ENCODE data around the gene MAP1A. TPM values are rescaled to one million over a fixed set of nuclear protein-coding genes. Genes with fewer than 3 reads are reported as not detected.
"Not testable (repeated sequence)": the region's sequence is repeated elsewhere in the genome, so short reads cannot be mapped to it uniquely, and the experiment has no call there.

Gene MAP1A
- total RNA-seq, 1 donor from 2014 or later, result 21.4 TPM

DNA sequence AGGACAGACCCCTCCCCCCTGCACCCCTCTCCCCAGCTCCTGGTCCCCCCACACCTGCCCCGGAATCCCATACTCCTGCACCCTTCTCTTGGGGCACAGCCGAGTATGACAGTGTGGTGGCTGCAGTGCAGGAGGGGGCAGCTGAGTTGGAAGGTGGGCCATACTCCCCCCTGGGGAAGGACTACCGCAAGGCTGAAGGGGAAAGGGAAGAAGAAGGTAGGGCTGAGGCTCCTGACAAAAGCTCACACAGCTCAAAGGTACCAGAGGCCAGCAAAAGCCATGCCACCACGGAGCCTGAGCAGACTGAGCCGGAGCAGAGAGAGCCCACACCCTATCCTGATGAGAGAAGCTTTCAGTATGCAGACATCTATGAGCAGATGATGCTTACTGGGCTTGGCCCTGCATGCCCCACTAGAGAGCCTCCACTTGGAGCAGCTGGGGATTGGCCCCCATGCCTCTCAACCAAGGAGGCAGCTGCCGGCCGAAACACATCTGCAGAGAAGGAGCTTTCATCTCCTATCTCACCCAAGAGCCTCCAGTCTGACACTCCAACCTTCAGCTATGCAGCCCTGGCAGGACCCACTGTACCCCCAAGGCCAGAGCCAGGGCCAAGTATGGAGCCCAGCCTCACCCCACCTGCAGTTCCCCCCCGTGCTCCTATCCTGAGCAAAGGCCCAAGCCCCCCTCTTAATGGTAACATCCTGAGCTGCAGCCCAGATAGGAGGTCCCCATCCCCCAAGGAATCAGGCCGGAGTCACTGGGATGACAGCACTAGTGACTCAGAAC lies 9.8 kb downstream of the MAP1A start:
- intact Hi-C loops (cut with DNase I), result no loop called here
- ATAC-seq (no peak), DNase-seq (ENCODE audit: missing footprints) (no peak)

DNA sequence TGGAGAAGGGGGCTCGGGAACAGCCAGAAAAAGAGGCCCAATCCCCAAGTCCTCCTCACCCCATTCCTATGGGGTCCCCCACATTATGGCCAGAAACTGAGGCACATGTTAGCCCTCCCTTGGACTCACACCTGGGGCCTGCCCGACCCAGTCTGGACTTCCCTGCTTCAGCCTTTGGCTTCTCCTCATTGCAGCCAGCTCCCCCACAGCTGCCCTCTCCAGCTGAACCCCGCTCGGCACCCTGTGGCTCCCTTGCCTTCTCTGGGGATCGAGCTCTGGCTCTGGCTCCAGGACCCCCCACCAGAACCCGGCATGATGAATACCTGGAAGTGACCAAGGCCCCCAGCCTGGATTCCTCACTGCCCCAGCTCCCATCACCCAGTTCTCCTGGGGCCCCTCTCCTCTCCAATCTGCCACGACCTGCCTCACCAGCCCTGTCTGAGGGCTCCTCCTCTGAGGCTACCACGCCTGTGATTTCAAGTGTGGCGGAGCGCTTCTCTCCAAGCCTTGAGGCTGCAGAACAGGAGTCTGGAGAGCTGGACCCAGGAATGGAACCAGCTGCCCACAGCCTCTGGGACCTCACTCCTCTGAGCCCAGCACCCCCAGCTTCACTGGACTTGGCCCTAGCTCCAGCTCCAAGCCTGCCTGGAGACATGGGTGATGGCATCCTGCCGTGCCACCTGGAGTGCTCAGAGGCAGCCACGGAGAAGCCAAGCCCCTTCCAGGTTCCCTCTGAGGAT lies 10.6 kb downstream of the MAP1A start:
- DNase-seq (ENCODE audit: missing footprints) (no peak), ATAC-seq (no peak)
- intact Hi-C loops (cut with DNase I), result no loop called here

DNA sequence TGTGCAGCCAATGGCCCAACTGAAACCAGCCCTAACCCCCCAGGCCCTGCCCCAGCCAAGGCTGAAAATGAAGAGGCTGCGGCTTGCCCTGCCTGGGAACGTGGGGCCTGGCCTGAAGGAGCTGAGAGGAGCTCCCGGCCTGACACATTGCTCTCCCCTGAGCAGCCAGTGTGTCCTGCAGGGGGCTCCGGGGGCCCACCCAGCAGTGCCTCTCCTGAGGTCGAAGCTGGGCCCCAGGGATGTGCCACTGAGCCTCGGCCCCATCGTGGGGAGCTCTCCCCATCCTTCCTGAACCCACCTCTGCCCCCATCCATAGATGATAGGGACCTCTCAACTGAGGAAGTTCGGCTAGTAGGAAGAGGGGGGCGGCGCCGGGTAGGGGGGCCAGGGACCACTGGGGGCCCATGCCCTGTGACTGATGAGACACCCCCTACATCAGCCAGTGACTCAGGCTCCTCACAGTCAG lies 11.2 kb downstream of the MAP1A start:
- DNase-seq (ENCODE audit: missing footprints), result no peak
- intact Hi-C loops (cut with DNase I), result no loop called here
- no peak for ATAC-seq

DNA sequence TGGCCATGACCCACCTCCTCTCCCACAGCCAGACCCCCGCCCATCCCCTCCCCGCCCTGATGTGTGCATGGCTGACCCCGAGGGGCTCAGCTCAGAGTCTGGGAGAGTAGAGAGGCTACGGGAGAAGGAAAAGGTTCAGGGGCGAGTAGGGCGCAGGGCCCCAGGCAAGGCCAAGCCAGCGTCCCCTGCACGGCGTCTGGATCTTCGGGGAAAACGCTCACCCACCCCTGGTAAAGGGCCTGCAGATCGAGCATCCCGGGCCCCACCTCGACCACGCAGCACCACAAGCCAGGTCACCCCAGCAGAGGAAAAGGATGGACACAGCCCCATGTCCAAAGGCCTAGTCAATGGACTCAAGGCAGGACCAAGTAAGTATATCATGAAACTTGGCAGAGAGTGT lies 11.7 kb downstream of the MAP1A start:
- no peak for ATAC-seq
- DNase-seq (ENCODE audit: missing footprints), result no peak
- intact Hi-C loops (cut with DNase I), result no loop called here

DNA sequence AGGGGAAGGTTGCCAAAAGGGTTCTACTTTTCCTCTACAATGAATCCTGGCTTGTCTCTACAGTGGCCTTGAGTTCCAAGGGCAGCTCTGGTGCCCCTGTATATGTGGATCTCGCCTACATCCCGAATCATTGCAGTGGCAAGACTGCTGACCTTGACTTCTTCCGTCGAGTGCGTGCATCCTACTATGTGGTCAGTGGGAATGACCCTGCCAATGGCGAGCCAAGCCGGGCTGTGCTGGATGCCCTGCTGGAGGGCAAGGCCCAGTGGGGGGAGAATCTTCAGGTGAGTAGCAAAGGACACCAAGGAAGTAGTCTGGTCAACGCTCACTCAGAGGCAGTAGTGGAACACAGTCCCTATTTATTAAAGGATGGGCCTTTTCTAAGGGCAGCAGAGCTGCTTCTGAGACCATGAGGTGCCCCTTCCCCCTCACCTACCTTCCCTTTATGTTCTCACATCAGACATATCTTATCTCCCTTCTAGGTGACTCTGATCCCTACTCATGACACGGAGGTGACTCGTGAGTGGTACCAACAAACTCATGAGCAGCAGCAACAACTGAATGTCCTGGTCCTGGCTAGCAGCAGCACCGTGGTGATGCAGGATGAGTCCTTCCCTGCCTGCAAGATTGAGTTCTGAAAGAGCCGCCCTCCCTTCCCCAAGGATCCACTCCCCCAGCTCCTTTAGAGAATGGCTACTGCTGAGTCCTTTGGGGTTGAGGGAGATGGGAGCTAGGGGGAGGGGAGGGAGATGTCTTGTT lies 12.4 kb downstream of the MAP1A start:
- DNase-seq (ENCODE audit: missing footprints) (no peak), ATAC-seq (no peak)

DNA sequence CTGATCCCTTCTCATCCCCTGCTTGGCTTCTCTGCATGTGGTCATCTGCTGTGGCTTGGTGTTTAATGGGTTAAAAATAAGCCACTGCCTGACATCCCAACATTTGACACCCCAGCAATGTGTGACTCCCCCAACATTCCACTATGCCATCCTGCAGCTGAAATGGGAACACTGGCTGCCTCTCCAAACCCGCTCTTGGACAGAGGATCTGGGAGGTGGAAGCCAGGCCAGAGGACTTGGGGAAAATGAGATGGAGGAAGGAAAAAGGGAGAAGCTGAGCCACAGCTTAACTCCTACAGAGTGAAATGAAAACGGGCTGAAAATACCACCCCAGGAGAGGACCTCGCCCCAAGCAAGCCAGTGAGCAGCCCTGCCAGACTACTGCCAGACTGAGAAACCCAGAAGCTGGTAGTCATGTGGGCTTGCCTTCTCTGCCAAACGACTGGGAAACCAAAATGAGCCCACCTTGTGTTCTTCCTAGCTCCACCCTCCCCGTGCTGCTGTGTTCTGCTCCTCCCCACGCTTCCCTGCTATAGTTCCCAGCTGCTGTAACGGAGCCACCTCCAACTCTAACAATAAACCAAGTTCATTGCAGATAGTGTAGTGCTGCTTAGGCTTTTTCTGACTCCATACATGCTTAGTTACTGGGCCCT lies 13.7 kb downstream of the MAP1A start:
- DNase-seq (ENCODE audit: missing footprints), result no peak
- intact Hi-C loops (cut with DNase I), result no loop called here
- ATAC-seq, result no peak

More for the DNA sequence above, 12.4 kb downstream of the MAP1A start:
- intact Hi-C loops (cut with DNase I), result no loop called here

DNA sequence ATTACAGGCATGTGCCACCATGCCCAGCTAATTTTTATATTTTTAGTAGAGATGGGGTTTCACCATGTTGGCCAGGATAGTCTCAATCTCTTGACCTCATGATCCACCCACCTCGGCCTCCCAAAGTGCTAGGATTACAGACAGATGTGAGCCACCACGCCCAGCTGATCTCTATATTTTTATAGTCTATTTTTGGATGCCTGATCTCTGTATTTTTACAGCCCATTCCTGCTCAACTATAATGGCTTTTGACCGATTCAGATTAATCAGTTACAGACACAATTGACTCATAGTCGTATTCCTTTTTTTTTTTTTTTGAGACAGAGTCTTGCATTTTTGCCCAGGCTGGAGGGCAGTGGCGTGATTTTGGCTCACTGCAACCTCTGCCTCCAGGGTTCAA lies 15.4 kb downstream of the MAP1A start:
- DNase-seq (ENCODE audit: missing footprints); ATAC-seq; intact Hi-C loops (cut with DNase I): not testable (repeated sequence)

DNA sequence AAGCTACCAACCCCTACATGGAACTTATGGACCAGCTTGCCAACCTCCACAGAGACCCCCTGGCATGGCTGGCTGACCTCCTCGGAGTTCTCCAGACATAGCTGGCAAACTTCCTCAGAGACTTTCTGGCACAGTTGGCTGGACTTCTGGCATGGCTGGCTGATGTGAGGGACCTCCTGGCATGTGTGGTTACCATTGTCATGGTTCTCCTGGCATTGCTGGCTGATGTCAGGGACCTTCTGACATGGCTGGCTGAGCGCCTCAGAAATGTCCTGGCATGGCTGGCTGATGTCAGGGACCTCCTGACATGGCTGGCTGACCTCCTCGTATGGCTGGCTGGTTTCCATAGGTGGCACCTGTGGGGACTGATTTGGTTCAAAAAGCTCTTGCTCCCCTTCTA lies 17.5 kb downstream of the MAP1A start:
- intact Hi-C loops (cut with DNase I), result no loop called here
- DNase-seq (ENCODE audit: missing footprints), result no peak
- ATAC-seq, result no peak

DNA sequence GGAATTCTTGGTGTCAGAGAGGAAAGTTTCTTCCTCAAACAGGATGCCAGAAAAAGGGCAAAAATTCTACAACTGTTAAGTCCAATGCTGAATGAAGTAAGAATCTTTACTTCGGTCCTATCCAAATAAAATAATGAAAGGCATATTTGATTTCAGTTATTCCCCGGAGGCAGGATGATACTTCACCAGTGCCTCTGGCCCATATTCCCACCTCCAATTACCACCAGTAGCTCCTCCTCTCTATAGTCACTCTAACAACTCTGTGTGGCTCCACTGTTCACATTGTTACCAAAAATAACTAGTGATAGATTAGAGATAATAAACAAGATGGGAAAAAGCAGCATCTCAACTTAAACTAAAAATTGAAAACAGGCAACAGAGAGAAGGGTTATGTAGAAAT lies 20.7 kb downstream of the MAP1A start:
- intact Hi-C loops (cut with DNase I), result no loop called here
- ATAC-seq, result no peak
- no peak for DNase-seq (ENCODE audit: missing footprints)

DNA sequence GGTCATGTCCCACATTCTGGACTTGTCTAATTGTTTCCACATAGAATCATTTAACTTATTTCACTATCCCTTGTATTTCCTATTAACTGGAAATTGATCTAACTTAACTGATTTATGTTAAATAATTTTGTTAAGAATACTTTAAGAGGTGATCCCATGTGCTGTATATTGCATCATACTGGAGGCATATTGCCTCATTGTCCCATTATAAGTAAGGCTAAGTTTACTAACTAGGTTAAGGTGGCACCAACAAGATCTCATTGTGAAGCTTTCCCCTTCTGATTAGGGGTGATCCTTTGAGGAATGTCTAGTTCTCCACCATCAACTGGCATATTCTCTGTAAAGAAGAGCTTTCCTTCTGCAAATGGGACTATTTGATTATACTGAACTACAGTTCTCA lies 24.4 kb downstream of the MAP1A start:
- ATAC-seq (no peak), DNase-seq (ENCODE audit: missing footprints) (no peak)
- intact Hi-C loops (cut with DNase I), result no loop called here

DNA sequence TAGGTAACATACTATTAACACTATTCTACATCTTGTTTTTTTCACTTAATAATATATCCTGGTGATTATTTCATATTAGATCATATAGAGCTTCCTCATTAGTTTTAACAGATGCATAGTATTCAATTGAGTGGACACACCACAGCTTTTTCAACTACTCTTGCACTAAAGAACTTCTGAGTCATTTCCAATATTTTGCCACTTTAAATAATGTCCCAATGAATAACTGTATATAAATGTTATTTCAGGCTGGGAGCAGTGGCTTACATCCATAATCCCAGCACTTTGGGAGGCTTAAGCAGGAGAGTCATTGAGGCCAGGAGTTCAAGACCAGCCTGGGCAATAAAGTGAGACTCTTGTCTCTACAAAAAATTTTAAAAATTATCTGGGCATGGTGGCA lies 26.9 kb downstream of the MAP1A start:
- DNase-seq (ENCODE audit: missing footprints), result no peak
- ATAC-seq, result no peak
- intact Hi-C loops (cut with DNase I), result no loop called here

DNA sequence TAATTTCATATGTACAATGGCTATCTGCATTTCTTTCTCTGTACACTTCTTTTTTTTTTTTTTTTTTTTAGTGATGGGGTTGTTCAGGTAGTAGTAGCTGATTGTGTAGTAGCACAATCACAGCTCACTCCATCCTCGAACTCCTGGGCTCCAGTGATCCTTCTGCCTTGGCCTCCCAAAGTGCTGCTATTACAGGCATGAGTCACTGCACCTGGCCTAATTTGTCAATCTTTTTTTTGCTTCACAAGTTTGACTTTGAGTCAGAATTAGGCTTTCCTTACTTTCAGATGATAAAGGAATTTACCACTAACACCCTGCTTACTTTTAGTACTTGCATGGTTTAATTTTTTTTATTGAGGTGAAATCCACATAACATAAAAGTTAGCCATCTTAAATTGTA lies 28.0 kb downstream of the MAP1A start:
- no peak for DNase-seq (ENCODE audit: missing footprints)
- intact Hi-C loops (cut with DNase I), result no loop called here
- no peak for ATAC-seq

DNA sequence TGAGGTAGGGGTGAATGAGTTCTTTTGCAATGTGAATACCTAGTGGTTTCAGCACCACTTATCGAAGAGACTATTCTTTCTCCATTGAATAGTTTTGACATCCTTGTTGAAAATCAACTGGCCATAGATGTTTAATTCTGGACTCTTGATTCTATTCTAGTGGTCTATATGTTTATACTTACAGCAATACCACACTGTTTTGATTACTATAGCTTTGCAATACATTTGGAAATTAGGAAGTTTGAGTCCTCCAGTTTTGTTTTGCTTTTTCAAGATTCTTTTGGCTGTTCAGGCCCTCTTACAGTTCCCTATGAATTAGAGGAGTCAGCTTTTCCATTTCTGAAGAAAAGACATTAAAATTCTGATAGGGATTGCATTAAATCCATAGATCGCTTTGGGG lies 30.1 kb downstream of the MAP1A start:
- intact Hi-C loops (cut with DNase I), result no loop called here
- DNase-seq (ENCODE audit: missing footprints) (no peak), ATAC-seq (no peak)

DNA sequence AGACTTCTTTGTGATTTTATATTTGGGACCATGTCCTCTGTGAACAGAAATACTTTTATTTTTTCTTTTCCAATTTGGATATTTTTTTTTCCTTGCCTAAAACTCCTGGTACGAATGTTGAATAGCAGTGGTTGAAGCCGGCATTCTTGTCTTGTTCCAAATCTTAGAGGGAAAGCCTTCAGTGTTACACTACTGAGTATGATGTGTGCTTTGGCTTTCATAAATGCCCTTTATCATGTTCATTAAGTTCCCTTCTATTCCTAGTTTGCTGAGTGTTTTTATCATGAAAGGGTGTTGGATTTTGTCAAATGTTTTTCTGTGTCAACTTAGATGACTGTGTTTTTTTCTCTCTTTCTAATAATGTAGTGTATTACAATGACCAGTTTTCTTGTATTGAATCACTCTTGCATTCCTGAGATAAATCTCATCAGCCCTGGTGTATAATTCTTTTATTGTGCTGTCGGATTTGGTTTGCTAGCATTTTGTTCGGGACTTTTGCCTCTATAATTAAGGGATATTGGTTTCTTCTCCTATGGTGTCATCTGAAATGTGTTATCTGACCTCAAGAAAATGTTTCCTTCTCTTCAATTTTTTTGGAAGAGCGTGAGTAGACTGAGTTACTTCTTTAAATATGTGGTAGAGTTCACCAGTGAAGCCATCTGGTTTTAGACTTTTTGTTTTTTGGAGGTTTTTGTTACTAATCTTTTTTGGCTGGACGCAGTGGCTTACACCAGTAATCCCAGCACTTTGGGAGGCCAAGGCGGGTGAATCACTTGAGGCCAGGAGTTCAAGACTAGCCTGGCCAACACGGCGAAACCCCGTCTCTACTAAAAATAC lies 33.3 kb downstream of the MAP1A start:
- no peak for DNase-seq (ENCODE audit: missing footprints)

DNA sequence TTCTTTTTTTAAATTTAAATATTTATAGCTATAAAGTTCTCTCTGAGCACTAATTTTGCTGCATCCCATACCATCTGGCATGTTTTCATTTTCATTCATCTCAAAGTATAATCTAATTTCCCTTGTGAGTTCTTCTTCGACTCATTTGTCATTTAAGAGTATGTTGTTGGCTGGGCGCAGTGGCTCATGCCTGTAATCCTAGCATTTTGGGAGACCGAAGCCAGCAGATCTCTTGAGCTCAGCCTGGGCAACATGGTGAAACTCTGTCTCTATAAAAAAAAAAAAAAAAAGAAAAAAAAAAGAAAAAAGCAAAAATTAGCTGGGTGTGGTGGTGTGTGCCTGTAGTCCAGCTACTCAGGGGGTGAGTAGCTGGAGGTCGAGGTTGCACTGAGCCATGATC lies 34.8 kb downstream of the MAP1A start:
- intact Hi-C loops (cut with DNase I), result no loop called here
- no peak for ATAC-seq

More for the DNA sequence above, 33.3 kb downstream of the MAP1A start:
- ATAC-seq, result no peak
- intact Hi-C loops (cut with DNase I), result no loop called here

DNA sequence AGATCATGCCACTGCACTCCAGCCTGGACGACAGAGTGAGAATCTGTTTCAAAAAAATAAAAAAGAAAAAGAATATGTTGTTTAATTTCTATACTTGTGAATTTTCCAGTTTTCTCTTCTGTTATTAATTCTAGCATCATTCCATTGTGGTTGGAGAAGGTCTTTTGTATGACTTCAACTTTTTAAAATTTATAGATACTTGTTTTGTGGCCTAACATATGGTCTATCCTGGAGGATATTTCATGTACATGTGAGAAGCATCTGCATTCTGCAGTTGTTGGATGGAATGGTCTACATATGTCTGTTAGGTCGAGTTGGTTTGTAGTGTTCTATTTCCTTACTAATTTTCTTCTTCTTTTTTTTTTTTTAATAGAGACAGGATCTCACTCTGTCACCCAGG lies 35.6 kb downstream of the MAP1A start:
- DNase-seq (ENCODE audit: missing footprints), result no peak
- ATAC-seq, result no peak
- intact Hi-C loops (cut with DNase I), result no loop called here

More for the DNA sequence above, 34.8 kb downstream of the MAP1A start:
- DNase-seq (ENCODE audit: missing footprints), result no peak

DNA sequence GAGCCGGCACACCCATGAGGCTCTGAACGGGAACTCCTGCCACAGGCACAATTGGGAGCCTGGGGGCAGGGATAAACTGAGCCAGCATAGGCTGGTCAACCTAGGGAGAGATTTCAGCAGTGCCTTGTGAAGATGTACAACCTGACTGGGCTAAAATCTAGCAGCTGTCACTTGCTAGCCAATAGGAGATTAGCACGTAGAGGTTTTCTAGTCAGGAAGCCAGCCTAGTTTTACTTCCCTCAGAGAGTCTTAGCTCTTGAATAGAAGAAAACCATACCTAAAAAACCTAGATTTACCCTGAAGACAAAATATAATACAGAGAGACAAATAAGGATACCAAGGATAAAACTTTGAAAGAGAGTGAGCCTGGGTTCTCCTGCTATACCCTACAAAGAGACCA lies 45.3 kb downstream of the MAP1A start:
- DNase-seq (ENCODE audit: missing footprints); intact Hi-C loops (cut with DNase I); ATAC-seq: not testable (repeated sequence)

DNA sequence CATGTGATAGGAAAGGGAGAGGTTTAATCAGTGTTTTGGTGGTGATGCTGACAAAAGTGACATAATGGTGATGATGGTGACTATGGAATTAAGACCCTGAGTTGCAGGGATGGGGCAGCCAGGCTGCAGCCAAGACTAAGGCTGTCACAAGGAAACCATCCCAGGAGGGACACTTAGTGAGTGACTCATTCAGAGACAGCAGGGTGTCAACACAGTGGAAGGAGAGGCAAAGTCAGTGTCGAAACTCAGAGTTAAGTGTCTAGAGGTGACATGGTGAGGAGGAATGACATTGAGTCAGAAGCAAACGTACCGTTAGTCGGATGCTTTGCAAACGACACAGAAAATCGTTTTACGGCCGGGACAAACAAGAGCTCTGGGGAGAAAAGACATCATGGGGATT lies 46.4 kb downstream of the MAP1A start:
- ATAC-seq; intact Hi-C loops (cut with DNase I); DNase-seq (ENCODE audit: missing footprints): not testable (repeated sequence)
